ENCODE results near the gene WDR19. TPM values are rescaled to one million over a fixed set of nuclear protein-coding genes. Genes with fewer than 3 reads are reported as not detected.

The WDR19 gene
- total RNA-seq, 1 donor from 2014 or later, result 86.3 TPM

DNA sequence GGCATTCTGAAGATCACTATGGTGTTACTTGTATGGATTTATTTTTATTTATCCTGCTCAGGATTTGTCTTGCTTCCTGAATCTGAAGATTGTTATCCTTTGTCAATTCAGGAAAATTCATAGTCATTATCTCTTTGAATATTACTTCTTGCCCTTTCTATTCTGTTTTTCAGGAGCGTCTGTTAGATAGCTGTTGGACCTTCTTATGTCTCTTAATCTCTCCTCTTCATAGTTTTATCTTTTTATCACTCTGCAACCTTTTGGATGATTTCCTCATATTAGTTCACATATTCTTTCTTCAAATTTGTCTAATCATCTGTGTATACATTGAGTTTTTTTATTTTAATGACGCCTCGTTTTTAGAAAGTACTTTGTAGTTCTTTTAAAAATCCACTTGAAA lies 19.6 kb downstream of the WDR19 start:
- Histone ChIP-seq H3K4me3 (no peak overlapping the region), H3K9me3 (ENCODE audit: low read depth) (no peaks in the 10 kb centered on the region), H3K27ac (no peak overlapping the region), H3F3A (ENCODE audit: low read depth) (no peaks in the 10 kb centered on the region), H3K36me3 (peaks cover 19% of the 10 kb centered on the region), H3K27me3 (no peaks in the 10 kb centered on the region), H3K79me2 (ENCODE audit: low read depth) (no peaks in the 10 kb centered on the region), H3K9ac (no peak overlapping the region), H4K20me1 (ENCODE audit: low read depth) (no peaks in the 10 kb centered on the region), H3K4me2 (no peak overlapping the region), H3K4me1 (no peaks in the 10 kb centered on the region), H2AFZ (replicated peaks) (no peak overlapping the region)
- Mint-ChIP-seq H3K9me3 (peaks cover 3% of the 10 kb centered on the region), H3K4me3 (no peak overlapping the region), H3K4me1 (no peaks in the 10 kb centered on the region), H3K36me3 (peaks cover 20% of the 10 kb centered on the region), H3K27ac (no peak overlapping the region), H3K27me3 (ENCODE audit: insufficient read depth, low read depth) (no peaks in the 10 kb centered on the region)
- TF ChIP-seq, protein P1, sequence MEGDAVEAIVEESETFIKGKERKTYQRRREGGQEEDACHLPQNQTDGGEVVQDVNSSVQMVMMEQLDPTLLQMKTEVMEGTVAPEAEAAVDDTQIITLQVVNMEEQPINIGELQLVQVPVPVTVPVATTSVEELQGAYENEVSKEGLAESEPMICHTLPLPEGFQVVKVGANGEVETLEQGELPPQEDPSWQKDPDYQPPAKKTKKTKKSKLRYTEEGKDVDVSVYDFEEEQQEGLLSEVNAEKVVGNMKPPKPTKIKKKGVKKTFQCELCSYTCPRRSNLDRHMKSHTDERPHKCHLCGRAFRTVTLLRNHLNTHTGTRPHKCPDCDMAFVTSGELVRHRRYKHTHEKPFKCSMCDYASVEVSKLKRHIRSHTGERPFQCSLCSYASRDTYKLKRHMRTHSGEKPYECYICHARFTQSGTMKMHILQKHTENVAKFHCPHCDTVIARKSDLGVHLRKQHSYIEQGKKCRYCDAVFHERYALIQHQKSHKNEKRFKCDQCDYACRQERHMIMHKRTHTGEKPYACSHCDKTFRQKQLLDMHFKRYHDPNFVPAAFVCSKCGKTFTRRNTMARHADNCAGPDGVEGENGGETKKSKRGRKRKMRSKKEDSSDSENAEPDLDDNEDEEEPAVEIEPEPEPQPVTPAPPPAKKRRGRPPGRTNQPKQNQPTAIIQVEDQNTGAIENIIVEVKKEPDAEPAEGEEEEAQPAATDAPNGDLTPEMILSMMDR (IDR thresholded peaks at IDR 0.05), result no peak
- no peak for TF ChIP-seq EZH2phosphoT487 (IDR thresholded peaks at IDR 0.05)
- TF ChIP-seq EZH2 (IDR thresholded peaks at IDR 0.05), result no peak
- DNase-seq (ENCODE audit: low spot score), result no peak

DNA sequence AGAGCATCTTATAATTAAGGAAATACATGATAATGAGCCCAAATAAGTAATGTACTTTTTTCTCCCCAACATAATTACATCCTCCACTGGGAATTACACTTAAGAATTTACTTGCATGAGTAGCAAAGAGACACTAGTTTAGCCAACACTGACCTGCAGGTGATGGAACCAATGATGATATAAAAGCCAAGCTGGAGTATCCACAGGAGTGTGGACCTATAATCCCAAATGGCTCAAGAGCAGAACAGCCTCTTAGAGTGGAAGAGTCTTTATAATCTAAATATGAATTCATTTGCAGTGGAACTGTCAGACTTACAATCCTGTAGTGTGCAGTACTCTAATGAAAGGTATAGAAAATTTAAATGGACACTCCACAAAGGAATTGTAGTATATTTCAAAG lies 22.2 kb downstream of the WDR19 start:
- Histone ChIP-seq H3K9me3 (ENCODE audit: low read depth) (no peaks in the 10 kb centered on the region), H2AFZ (replicated peaks) (no peak overlapping the region), H3K27me3 (no peaks in the 10 kb centered on the region), H3K27ac (no peak overlapping the region), H3K79me2 (ENCODE audit: low read depth) (no peaks in the 10 kb centered on the region), H3K9ac (no peak overlapping the region), H3K36me3 (peaks cover 19% of the 10 kb centered on the region), H4K20me1 (ENCODE audit: low read depth) (no peaks in the 10 kb centered on the region), H3F3A (ENCODE audit: low read depth) (no peaks in the 10 kb centered on the region), H3K4me3 (no peak overlapping the region), H3K4me2 (no peak overlapping the region), H3K4me1 (no peaks in the 10 kb centered on the region)
- Mint-ChIP-seq H3K4me1 (no peaks in the 10 kb centered on the region), H3K4me3 (no peak overlapping the region), H3K36me3 (peaks cover 28% of the 10 kb centered on the region), H3K9me3 (peaks cover 3% of the 10 kb centered on the region), H3K27me3 (ENCODE audit: insufficient read depth, low read depth) (no peaks in the 10 kb centered on the region), H3K27ac (no peak overlapping the region)
- DNase-seq (ENCODE audit: low spot score), result no peak
- TF ChIP-seq EZH2phosphoT487 (IDR thresholded peaks at IDR 0.05) (no peak), EZH2 (IDR thresholded peaks at IDR 0.05) (no peak)
- TF ChIP-seq, protein P1 (IDR thresholded peaks at IDR 0.05), result no peak

DNA sequence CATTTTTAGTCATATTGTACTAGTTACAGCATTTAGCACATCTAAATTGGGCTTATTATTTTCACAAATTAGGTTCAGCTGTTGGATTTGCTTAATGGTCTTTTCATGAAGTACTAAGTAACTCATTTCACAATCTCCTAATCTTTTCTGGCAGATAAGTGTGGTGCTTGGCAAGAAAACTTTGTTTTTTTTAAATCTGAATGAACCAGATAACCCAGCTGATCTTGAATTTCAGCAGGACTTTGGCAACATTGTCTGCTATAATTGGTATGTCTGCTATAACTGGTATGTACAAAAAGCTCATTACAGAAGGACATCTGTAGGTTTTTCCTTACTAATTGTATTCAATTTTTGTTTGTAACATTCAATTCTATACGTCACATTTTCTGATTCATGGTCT lies 22.7 kb downstream of the WDR19 start:
- H2AFZ ChIP-seq (replicated peaks), result no peak overlapping the region
- peaks cover 19% of the 10 kb centered on the region for H3K36me3 ChIP-seq
- Mint-ChIP-seq H3K36me3 (peaks cover 28% of the 10 kb centered on the region), H3K4me3 (no peak overlapping the region), H3K27ac (no peak overlapping the region), H3K4me1 (no peaks in the 10 kb centered on the region), H3K9me3 (peaks cover 3% of the 10 kb centered on the region), H3K27me3 (ENCODE audit: insufficient read depth, low read depth) (no peaks in the 10 kb centered on the region)
- no peaks in the 10 kb centered on the region for H4K20me1 ChIP-seq (ENCODE audit: low read depth)
- TF ChIP-seq, protein P1 (IDR thresholded peaks at IDR 0.05), result no peak
- TF ChIP-seq EZH2 (IDR thresholded peaks at IDR 0.05), result no peak
- no peak for TF ChIP-seq EZH2phosphoT487 (IDR thresholded peaks at IDR 0.05)
- no peaks in the 10 kb centered on the region for H3K79me2 ChIP-seq (ENCODE audit: low read depth)
- no peak overlapping the region for H3K4me2 ChIP-seq
- no peak overlapping the region for H3K4me3 ChIP-seq
- H3K9me3 ChIP-seq (ENCODE audit: low read depth), result no peaks in the 10 kb centered on the region
- H3F3A ChIP-seq (ENCODE audit: low read depth), result no peaks in the 10 kb centered on the region
- H3K27ac ChIP-seq, result no peak overlapping the region
- no peaks in the 10 kb centered on the region for H3K27me3 ChIP-seq
- no peak overlapping the region for H3K9ac ChIP-seq
- no peak for DNase-seq (ENCODE audit: low spot score)
- H3K4me1 ChIP-seq, result no peaks in the 10 kb centered on the region

Data from neural progenitor cell (in vitro differentiated cells).